Urothelium cell line (cell line): Measurements from ENCODE around the gene SCEL.
"Not testable (repeated sequence)": the region's sequence is repeated elsewhere in the genome, so short reads cannot be mapped to it uniquely, and the experiment has no call there.

ENCODE experiments used
- DNase-seq: peaks from one replicate; pipeline ENCODE4 v3.0.0; 2011; ENCODE audit warnings: low spot score, mixed read lengths
- FAIRE-seq: peaks from 2 replicates; lab custom pipeline; 2011; peaks lifted over from hg19 to GRCh38; lab: Jason Lieb, UNC

The SCEL gene

GRCh38 chr13:77650409-77650808, 114.9 kb downstream of the SCEL start:
- DNase-seq (no peak), FAIRE-seq (no peak)

GRCh38 chr13:77653301-77653700, 117.8 kb downstream of the SCEL start:
- FAIRE-seq (no peak), DNase-seq (no peak)

GRCh38 chr13:77660016-77660415, 124.5 kb downstream of the SCEL start:
- DNase-seq, FAIRE-seq: not testable (repeated sequence)

- no peak for FAIRE-seq
- DNase-seq, result no peak
These were observed 125.3 kb downstream of the SCEL start for GRCh38 chr13:77660841-77661250.

GRCh38 chr13:77662301-77662700, 126.8 kb downstream of the SCEL start:
- FAIRE-seq, result not testable (repeated sequence)

GRCh38 chr13:77662831-77663230, 127.3 kb downstream of the SCEL start:
- not testable (repeated sequence) for DNase-seq, FAIRE-seq

More at GRCh38 chr13:77662301-77662700, 126.8 kb downstream of the SCEL start:
- DNase-seq, result not testable (repeated sequence)

- DNase-seq, result no peak
- FAIRE-seq, result no peak
These were observed 139.3 kb downstream of the SCEL start for GRCh38 chr13:77674852-77675251.

GRCh38 chr13:77678691-77679235, 143.3 kb downstream of the SCEL start:
- no peak for FAIRE-seq

GRCh38 chr13:77687799-77688198, 152.3 kb downstream of the SCEL start:
- no peak for FAIRE-seq
- DNase-seq, result no peak

More at GRCh38 chr13:77678691-77679235, 143.3 kb downstream of the SCEL start:
- no peak for DNase-seq

GRCh38 chr13:77691871-77692270, 156.4 kb downstream of the SCEL start:
- DNase-seq (no peak), FAIRE-seq (no peak)

GRCh38 chr13:77692746-77693448, 157.4 kb downstream of the SCEL start:
- no peak for DNase-seq
- FAIRE-seq, result no peak

- no peak for DNase-seq
- no peak for FAIRE-seq
These were observed 158.0 kb downstream of the SCEL start for GRCh38 chr13:77693449-77693940.
